Measurements from ENCODE around the gene ADCY1. TPM values are rescaled to one million over a fixed set of nuclear protein-coding genes. Genes with fewer than 3 reads are reported as not detected.
"Not testable (repeated sequence)": the region's sequence is repeated elsewhere in the genome, so short reads cannot be mapped to it uniquely, and the experiment has no call there.

Gene ADCY1
- polyA plus RNA-seq, 12 donors = 10.5 to 18.9 (median 13.3) TPM; not detected in 1

- DNase-seq = no peak
Measured at GRCh38 chr7:45710271-45711160, 136.3 kb downstream of the ADCY1 start.

- no peak for DNase-seq
Measured at GRCh38 chr7:45711161-45711490, 137.0 kb downstream of the ADCY1 start.

- DNase-seq = no peak
Measured at GRCh38 chr7:45712057-45712689, 138.0 kb downstream of the ADCY1 start.

GRCh38 chr7:45712872-45713668 lies 138.9 kb downstream of the ADCY1 start:
- no peak for DNase-seq

GRCh38 chr7:45713669-45714520 lies 139.7 kb downstream of the ADCY1 start:
- DNase-seq = no peak

GRCh38 chr7:45714521-45714820 lies 140.3 kb downstream of the ADCY1 start:
- DNase-seq = no peak

GRCh38 chr7:45715471-45716352 lies 141.5 kb downstream of the ADCY1 start:
- no peak for DNase-seq

- DNase-seq = no peak
Measured at GRCh38 chr7:45716380-45717203, 142.4 kb downstream of the ADCY1 start.

GRCh38 chr7:45717537-45718235 lies 143.5 kb downstream of the ADCY1 start:
- DNase-seq = no peak

- DNase-seq = no peak
Measured at GRCh38 chr7:45718464-45719330, 144.5 kb downstream of the ADCY1 start.

- no peak for DNase-seq
Measured at GRCh38 chr7:45720989-45721388, 146.8 kb downstream of the ADCY1 start.

- no peak for DNase-seq
Measured at GRCh38 chr7:45721686-45722598, 147.8 kb downstream of the ADCY1 start.

GRCh38 chr7:45725231-45725630 lies 151.1 kb downstream of the ADCY1 start:
- DNase-seq = not testable (repeated sequence)

- no peak for DNase-seq
Measured at GRCh38 chr7:45726883-45727282, 152.7 kb downstream of the ADCY1 start.

- DNase-seq = peak; percentile 25
Measured at GRCh38 chr7:45731692-45732443, 157.7 kb downstream of the ADCY1 start.

GRCh38 chr7:45738920-45739319 lies 164.8 kb downstream of the ADCY1 start:
- DNase-seq = not testable (repeated sequence)
